Glutamatergic neuron (in vitro differentiated cells): ENCODE data around the gene PRORP. TPM values are rescaled to one million over a fixed set of nuclear protein-coding genes. Genes with fewer than 3 reads are reported as not detected.

Experiments
- DNase-seq: peaks from one replicate; pipeline ENCODE4 v3.0.0; 2022
- H3K27ac Mint-ChIP-seq: one replicate; pipeline ENCODE4 v1.8.0; 2020; ENCODE audit warnings: mild to moderate bottlenecking, mixed read lengths, inconsistent platforms; ENCODE audit not compliant: unreplicated experiment
- H3K27me3 Mint-ChIP-seq: one replicate; pipeline ENCODE4 v1.8.0; 2020; ENCODE audit warnings: mild to moderate bottlenecking, moderate library complexity, mixed read lengths, inconsistent platforms; ENCODE audit not compliant: unreplicated experiment
- H3K36me3 Mint-ChIP-seq: one replicate; pipeline ENCODE4 v1.8.0; 2020; ENCODE audit warnings: mild to moderate bottlenecking, mixed read lengths, inconsistent platforms; ENCODE audit not compliant: unreplicated experiment
- H3K4me1 Mint-ChIP-seq: one replicate; pipeline ENCODE4 v1.8.0; 2020; ENCODE audit warnings: mild to moderate bottlenecking, low read depth, mixed read lengths, inconsistent platforms; ENCODE audit not compliant: unreplicated experiment
- H3K4me3 Mint-ChIP-seq: one replicate; pipeline ENCODE4 v1.8.0; 2020; ENCODE audit warnings: mild to moderate bottlenecking, mixed read lengths, inconsistent platforms; ENCODE audit not compliant: unreplicated experiment
- H3K9me3 Mint-ChIP-seq: one replicate; pipeline ENCODE4 v1.8.0; 2020; ENCODE audit warnings: mild to moderate bottlenecking, moderate library complexity, mixed read lengths, inconsistent platforms; ENCODE audit not compliant: unreplicated experiment
- total RNA-seq: library from RNA; stranded (reverse); fragmentation: NEBNext Ultra II Directional; extraction: Animal tissue kit (Norgen Biotek cat#: 25700); gene quantifications from one replicate; pipeline ENCODE4 v1.2.1, GENCODE V29; 2021; ENCODE audit not compliant: unreplicated experiment
- TF ChIP-seq, protein P1 (sequence below): fragments of 200-600 bp; sonication (generic); IDR thresholded peaks from one replicate; pipeline ENCODE4 v1.5.0; 2021; ENCODE audit not compliant: partially characterized antibody, unreplicated experiment

Gene PRORP
- total RNA-seq, 1 donor from 2014 or later = 20.5 TPM

DNA sequence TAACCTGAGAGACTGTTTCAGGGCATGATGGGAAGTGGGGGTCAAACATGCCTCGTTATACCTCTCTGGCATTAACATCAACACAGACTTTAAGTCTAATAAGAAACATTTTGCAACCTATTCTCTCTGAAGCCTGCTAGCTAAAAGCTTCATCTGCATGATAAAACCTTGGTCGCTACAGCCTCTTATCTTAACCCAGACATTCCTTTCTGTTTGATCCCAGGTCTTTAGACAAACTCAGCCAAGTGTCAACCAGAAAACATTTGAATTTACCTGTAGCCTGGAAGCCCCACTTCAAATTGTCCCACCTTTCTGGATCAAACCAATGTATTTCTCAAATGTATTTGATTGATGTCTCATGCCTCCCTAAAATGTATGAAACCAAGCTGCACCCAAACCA is 9.7 kb upstream of the PRORP start:
- Mint-ChIP-seq H3K27me3 (no peaks in the 10 kb centered on the region), H3K4me1 (no peaks in the 10 kb centered on the region), H3K4me3 (no peak overlapping the region), H3K9me3 (no peaks in the 10 kb centered on the region), H3K27ac (no peak overlapping the region), H3K36me3 (peaks cover 17% of the 10 kb centered on the region)
- TF ChIP-seq, protein P1, sequence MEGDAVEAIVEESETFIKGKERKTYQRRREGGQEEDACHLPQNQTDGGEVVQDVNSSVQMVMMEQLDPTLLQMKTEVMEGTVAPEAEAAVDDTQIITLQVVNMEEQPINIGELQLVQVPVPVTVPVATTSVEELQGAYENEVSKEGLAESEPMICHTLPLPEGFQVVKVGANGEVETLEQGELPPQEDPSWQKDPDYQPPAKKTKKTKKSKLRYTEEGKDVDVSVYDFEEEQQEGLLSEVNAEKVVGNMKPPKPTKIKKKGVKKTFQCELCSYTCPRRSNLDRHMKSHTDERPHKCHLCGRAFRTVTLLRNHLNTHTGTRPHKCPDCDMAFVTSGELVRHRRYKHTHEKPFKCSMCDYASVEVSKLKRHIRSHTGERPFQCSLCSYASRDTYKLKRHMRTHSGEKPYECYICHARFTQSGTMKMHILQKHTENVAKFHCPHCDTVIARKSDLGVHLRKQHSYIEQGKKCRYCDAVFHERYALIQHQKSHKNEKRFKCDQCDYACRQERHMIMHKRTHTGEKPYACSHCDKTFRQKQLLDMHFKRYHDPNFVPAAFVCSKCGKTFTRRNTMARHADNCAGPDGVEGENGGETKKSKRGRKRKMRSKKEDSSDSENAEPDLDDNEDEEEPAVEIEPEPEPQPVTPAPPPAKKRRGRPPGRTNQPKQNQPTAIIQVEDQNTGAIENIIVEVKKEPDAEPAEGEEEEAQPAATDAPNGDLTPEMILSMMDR = no peak
- no peak for DNase-seq

DNA sequence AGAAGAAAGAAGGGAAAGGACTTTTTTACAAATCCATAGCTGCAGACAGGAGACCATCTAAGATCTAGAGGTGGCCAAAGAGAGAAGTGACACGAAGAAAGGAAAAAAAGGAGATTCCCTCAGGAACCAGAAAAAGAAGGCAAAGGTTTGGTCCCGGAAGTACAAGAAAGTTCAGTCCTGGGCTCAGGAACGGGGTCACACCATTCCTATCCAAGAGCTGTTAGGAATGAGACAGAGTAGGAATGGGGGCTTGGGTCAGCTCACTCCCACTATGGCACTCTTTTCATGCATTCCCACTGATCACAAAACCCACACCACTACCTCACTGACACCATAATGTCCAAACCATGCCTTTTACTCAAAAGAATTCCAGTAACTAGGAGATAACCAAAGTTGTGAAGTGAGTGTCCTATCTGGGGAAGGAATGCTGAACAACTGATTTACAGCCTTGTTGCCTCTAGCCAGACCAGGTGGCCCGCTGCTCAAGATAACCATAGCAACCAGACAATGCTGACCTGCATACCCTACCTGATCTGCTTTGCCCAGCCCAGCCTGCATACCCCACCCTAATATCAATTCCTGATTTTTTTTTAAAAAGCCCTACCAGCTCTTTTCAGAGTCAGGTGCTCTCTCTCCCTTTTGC is 8.9 kb upstream of the PRORP start:
- peaks cover 2% of the 10 kb centered on the region for H3K9me3 Mint-ChIP-seq
- peaks cover 17% of the 10 kb centered on the region for H3K36me3 Mint-ChIP-seq
- H3K27me3 Mint-ChIP-seq = no peaks in the 10 kb centered on the region
- no peaks in the 10 kb centered on the region for H3K4me1 Mint-ChIP-seq
- TF ChIP-seq, protein P1 = no peak
- H3K4me3 Mint-ChIP-seq = no peak overlapping the region
- DNase-seq = no peak
- no peak overlapping the region for H3K27ac Mint-ChIP-seq

DNA sequence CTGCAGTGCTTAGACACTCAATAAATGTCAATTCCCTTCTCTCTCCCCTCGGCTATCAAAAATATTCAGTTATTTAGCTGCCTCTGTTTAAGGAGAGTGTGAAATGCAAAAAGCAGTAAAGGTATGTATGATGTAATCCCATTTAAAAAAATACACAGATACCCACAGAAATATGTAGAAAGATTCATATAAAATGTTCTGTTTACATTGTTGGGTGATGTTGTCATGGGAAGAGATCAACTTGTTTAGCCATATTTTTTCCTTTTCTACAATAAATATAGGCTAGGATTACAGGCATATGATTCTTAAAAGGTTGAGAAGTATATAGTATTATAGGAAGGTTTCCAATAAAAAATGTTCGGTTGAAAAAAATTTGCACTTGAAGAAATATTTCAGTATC is 8.3 kb upstream of the PRORP start:
- H3K36me3 Mint-ChIP-seq = peaks cover 17% of the 10 kb centered on the region
- no peaks in the 10 kb centered on the region for H3K27me3 Mint-ChIP-seq

DNA sequence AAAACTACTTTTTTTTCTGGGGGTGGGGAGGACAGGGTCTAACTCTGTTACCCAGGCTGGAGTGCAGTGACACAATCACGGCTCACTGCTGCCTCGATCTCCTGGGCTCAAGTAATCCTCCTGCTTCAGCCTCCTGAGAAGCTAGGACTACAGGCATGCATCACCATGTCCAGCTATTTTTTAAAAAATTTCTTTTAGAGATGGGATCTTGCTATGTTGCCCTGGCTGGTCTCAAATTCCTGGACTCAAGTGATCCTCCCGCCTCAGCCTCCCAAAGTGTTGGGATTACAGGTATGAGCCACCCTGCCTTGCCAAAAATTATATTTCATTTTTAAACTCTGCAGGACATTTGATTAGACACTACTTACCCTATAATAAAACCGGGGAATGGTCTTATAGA is 6.1 kb upstream of the PRORP start:
- Mint-ChIP-seq H3K9me3 (peaks cover 3% of the 10 kb centered on the region), H3K36me3 (peaks cover 15% of the 10 kb centered on the region), H3K27me3 (peaks cover 4% of the 10 kb centered on the region), H3K4me1 (peaks cover 2% of the 10 kb centered on the region), H3K4me3 (no peak overlapping the region), H3K27ac (no peak overlapping the region)
- DNase-seq = no peak
- TF ChIP-seq, protein P1 = no peak

More for the DNA sequence above, 8.3 kb upstream of the PRORP start:
- Mint-ChIP-seq H3K27ac (no peak overlapping the region), H3K9me3 (peaks cover 2% of the 10 kb centered on the region), H3K4me1 (no peaks in the 10 kb centered on the region), H3K4me3 (no peak overlapping the region)
- TF ChIP-seq, protein P1 = no peak
- no peak for DNase-seq

DNA sequence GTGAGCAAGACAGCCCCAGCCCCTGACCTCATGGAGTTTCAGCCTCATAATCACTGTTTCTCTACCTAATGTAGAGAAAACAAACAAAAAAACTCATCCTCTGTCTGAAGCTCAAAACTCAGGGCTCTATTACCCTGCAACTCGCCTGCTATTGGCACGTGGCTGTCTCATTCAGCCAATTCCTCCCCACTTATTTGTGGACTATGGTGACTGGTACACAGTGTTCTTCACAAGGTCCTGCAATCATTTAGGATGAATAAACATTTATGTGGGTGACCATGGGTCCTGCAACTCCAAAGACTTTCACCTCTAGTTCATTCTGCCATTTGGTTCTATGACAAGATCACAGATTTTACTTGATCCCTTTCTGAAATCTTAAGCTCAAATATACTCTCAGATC is 5.2 kb upstream of the PRORP start:
- Mint-ChIP-seq H3K27me3 (peaks cover 6% of the 10 kb centered on the region), H3K9me3 (peaks cover 5% of the 10 kb centered on the region), H3K27ac (no peak overlapping the region), H3K4me1 (peaks cover 2% of the 10 kb centered on the region), H3K36me3 (peaks cover 7% of the 10 kb centered on the region), H3K4me3 (no peak overlapping the region)
- TF ChIP-seq, protein P1 = no peak
- DNase-seq = no peak
